MCF 10A (cell line): Measurements from ENCODE around the gene C11orf24. TPM values are rescaled to one million over a fixed set of nuclear protein-coding genes. Genes with fewer than 3 reads are reported as not detected.

Experiments used
- BruUV-seq: library from RNA; stranded (reverse); fragments of 400-500 nt; replicated peaks from 2 replicates; lab custom pipeline; 2021; lab: Mats Ljungman, UMichigan
- CTCF ChIA-PET: fragments of 300-600 bp; sonication (Branson Sonifier 250); formaldehyde crosslinking; extraction: SDS; loops from one replicate; lab custom pipeline; 2021; ENCODE audit warnings: antibody characterized with exemption, inconsistent platforms; lab: Yijun Ruan, JAX
- POLR2A ChIA-PET: fragments of 300-600, 350-650 bp; sonication (Branson Sonifier 250); formaldehyde crosslinking; extraction: SDS; loops from one replicate; lab custom pipeline; 2020; ENCODE audit warnings: antibody characterized with exemption, inconsistent platforms; lab: Yijun Ruan, JAX
- DNase-seq: peaks from one replicate; pipeline ENCODE4 v3.0.0-alpha.2; 2018; ENCODE audit not compliant: unreplicated experiment
- H3K27ac Mint-ChIP-seq: one replicate; pipeline ENCODE4 v1.8.0; 2022; ENCODE audit warnings: mild to moderate bottlenecking, low read depth, mixed read lengths; ENCODE audit not compliant: unreplicated experiment
- H3K27me3 Mint-ChIP-seq: one replicate; pipeline ENCODE4 v1.8.0; 2022; ENCODE audit warnings: mixed read lengths; ENCODE audit not compliant: insufficient read depth, unreplicated experiment
- H3K36me3 Mint-ChIP-seq: one replicate; pipeline ENCODE4 v1.8.0; 2022; ENCODE audit warnings: mild to moderate bottlenecking, moderate library complexity, mixed read lengths; ENCODE audit not compliant: insufficient read depth, unreplicated experiment
- H3K4me1 Mint-ChIP-seq: one replicate; pipeline ENCODE4 v1.8.0; 2022; ENCODE audit warnings: mixed read lengths; ENCODE audit not compliant: insufficient read depth, unreplicated experiment
- H3K4me3 Mint-ChIP-seq: one replicate; pipeline ENCODE4 v1.8.0; 2022; ENCODE audit warnings: mild to moderate bottlenecking, moderate library complexity, mixed read lengths; ENCODE audit not compliant: unreplicated experiment
- H3K9me3 Mint-ChIP-seq: one replicate; pipeline ENCODE4 v1.8.0; 2022; ENCODE audit warnings: mixed read lengths; ENCODE audit not compliant: unreplicated experiment
- CTCF ChIP-seq: fragments of 200-600 bp; IDR thresholded peaks from one replicate; pipeline ENCODE4 v1.8.0; 2022; ENCODE audit warnings: antibody characterized with exemption, mild to moderate bottlenecking; ENCODE audit not compliant: unreplicated experiment
- intact Hi-C: fragments of 100-400 bp; cut with micrococcal nuclease; formaldehyde crosslinking; loops from 2 replicates; pipeline ENCODE4 v1.14.1; 2022
- total RNA-seq: library from RNA; stranded (reverse); gene quantifications from 2 replicates; pipeline ENCODE4 v1.2.3, GENCODE V29; 2022

C11orf24 gene
- total RNA-seq, 1 experiment from 2014 or later: 69.2 TPM

- intact Hi-C loops: loop anchor here (1.0 kb wide), 4 partner anchors 26 to 88 kb away; partner anchors contain the start of gene C11orf24
- Mint-ChIP-seq H3K27ac (no peak overlapping the region), H3K4me1 (peaks cover 5% of the 10 kb centered on the region), H3K27me3 (no peaks in the 10 kb centered on the region), H3K36me3 (no peaks in the 10 kb centered on the region), H3K9me3 (no peaks in the 10 kb centered on the region), H3K4me3 (no peak overlapping the region)
- TF ChIP-seq CTCF: no peak
- no peak for DNase-seq
- POLR2A ChIA-PET: interaction anchor here (1.4 to 2.8 kb wide), 4 partner anchors 9 to 39 kb away, joined by 3 to 18 read pairs (median 6); partner anchors contain the start of gene C11orf24
- CTCF ChIA-PET: interaction anchor here (0.5 to 6.1 kb wide), 26 partner anchors 9 to 554 kb away, joined by 3 to 150 read pairs (median 4); partner anchors contain the start of genes ALDH3B1 and C11orf24
- no TSS peak for BruUV-seq
Measured at GRCh38 chr11:68297052-68297378, 25.2 kb upstream of the C11orf24 start.

- intact Hi-C loops: loop anchor here (1.0 kb wide), 4 partner anchors 25 to 88 kb away; partner anchors contain the start of gene C11orf24
- TF ChIP-seq CTCF: no peak
- no peak for DNase-seq
- Mint-ChIP-seq H3K27ac (no peak overlapping the region), H3K27me3 (no peaks in the 10 kb centered on the region), H3K4me3 (no peak overlapping the region), H3K4me1 (peaks cover 5% of the 10 kb centered on the region), H3K9me3 (no peaks in the 10 kb centered on the region), H3K36me3 (no peaks in the 10 kb centered on the region)
- BruUV-seq: no TSS peak
- ChIA-PET POLR2A (interaction anchor here (1.3 to 2.8 kb wide), 6 partner anchors 9 to 39 kb away, joined by 3 to 18 read pairs (median 6); partner anchors contain the start of gene C11orf24), CTCF (interaction anchor here (0.5 to 6.1 kb wide), 26 partner anchors 9 to 555 kb away, joined by 3 to 150 read pairs (median 4); partner anchors contain the start of genes ALDH3B1 and C11orf24)
Measured at GRCh38 chr11:68296344-68297051, 24.7 kb upstream of the C11orf24 start.

- no peak for TF ChIP-seq CTCF
- ChIA-PET POLR2A (interaction anchor here (0.8 to 1.6 kb wide), 5 partner anchors 13 to 164 kb away, joined by 3 to 11 read pairs (median 3); partner anchors contain the start of genes C11orf24 and PPP6R3), CTCF (interaction anchor here (0.6 to 6.1 kb wide), 12 partner anchors 8 to 88 kb away, joined by 3 to 150 read pairs (median 12); partner anchors contain the start of gene C11orf24)
- no TSS peak for BruUV-seq
- Mint-ChIP-seq H3K4me3 (no peak overlapping the region), H3K4me1 (peaks cover 5% of the 10 kb centered on the region), H3K36me3 (no peaks in the 10 kb centered on the region), H3K27ac (no peak overlapping the region), H3K27me3 (no peaks in the 10 kb centered on the region), H3K9me3 (no peaks in the 10 kb centered on the region)
- DNase-seq: no peak
- intact Hi-C loops: no loop called here
Measured at GRCh38 chr11:68295940-68296339, 24.2 kb upstream of the C11orf24 start.

GRCh38 chr11:68295271-68295670 is 23.5 kb upstream of the C11orf24 start:
- Mint-ChIP-seq H3K36me3 (no peaks in the 10 kb centered on the region), H3K27me3 (no peaks in the 10 kb centered on the region), H3K4me3 (no peak overlapping the region), H3K27ac (no peak overlapping the region), H3K4me1 (peaks cover 5% of the 10 kb centered on the region), H3K9me3 (no peaks in the 10 kb centered on the region)
- no peak for TF ChIP-seq CTCF
- DNase-seq: no peak
- ChIA-PET POLR2A (interaction anchor here (0.8 to 1.6 kb wide), 3 partner anchors 24 to 165 kb away, joined by 3 to 11 read pairs (median 3); partner anchors contain the start of genes C11orf24 and PPP6R3), CTCF (interaction anchor here (0.6 to 6.1 kb wide), 8 partner anchors 11 to 89 kb away, joined by 3 to 150 read pairs (median 18); partner anchors contain the start of gene C11orf24)
- intact Hi-C loops: no loop called here
- BruUV-seq: no TSS peak
